Stimulated activated CD8-positive, alpha-beta memory T cell treated with anti-CD3 and anti-CD28 coated beads, Interleukin-15, amount 100 ng/mL, for 24 hours (primary cell): ENCODE data around the gene RFX6.

Source experiments
- DNase-seq: peaks from one replicate; pipeline ENCODE4 v3.0.0-alpha.2; 2020; ENCODE audit warnings: low read depth

Gene RFX6

DNA sequence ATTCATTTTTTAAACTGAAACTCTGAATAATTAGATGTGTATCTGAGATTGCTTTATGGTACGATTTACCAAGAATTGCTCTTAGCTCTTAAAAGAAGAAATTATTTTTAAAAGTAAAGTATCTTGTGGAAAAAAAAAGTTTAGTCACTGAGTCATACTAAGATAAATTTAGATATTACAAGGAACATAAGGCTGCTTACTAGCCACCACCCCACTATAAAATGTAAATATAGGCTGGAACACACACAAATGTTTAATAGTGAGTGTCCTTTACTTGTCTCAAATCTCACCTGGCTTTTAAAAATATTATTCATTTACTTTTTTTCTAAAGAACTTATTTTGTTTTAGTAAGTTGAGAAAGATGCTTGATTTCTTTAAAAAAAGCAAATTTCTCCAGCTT is 17.6 kb downstream of the RFX6 start:
- DNase-seq, result no peak

GRCh38 chr6:116895935-116896334 is 18.9 kb downstream of the RFX6 start:
- no peak for DNase-seq

DNA sequence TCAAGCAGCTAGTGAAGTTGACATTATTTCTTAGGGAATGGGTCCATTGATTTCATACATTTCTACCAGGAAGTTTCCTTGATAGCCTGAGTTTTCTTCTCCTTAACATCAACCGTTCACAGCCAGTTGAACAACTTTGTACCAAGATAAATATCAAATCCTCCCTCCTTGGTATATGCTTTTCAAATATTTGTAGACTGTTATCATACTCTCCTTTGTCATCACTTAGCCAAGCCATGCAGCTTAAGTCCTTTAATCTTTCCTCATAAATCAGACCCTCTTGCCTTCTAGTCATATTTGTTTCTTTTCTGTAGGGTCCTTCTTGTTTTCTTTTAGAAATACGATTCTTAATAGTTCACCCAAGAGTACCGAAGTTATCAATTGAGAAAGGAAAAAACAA is 25.6 kb downstream of the RFX6 start:
- DNase-seq, result no peak

DNA sequence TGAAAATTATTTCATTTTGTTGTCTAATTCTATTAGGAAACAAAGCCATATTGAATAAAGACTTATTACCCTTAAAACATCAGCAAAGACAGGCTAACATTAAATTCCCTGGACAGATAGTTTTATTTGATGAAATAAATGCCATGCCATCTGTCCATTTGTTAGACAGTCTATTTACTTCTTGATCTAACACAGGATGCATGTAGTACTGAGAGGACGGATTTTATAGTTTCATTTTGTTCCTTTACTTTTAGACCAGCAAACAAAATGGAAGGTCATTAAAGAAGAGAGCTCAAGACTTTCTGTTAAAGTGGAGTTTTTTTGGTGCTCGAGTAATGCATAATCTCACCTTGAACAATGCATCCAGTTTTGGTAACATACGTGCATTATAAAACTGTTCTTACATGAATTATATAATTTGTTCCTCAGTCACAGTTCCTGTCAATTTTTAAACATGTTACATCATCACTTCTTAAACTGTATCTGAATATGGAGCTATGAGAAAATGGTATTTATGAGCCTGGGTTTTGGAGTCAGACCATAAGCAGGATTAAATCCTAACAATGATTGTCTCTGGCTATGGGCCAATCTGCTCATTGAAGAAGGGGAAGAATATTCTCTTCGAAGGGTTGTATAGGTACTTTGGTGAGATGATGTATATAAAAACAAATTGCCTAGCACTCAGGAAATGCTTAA is 46.0 kb downstream of the RFX6 start:
- DNase-seq, result no peak

DNA sequence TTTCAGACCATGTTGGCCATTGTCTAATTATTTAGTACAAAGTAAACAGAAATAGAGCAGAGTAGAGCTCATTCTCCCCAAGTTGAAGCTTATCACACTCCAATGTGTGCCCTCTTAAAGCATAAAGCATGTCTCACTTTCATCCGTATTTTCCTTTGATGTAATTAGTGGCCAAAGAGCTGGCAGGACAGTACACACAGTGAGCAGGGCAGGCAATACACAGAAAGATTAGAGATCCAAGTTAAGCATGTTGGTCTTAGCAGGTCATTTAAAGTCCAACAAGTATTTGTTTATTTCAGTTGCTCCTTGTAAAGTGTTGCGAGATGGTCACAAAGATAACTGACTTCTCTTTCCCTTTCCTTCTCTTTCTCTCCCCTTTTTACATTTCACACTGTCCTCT is 47.2 kb downstream of the RFX6 start:
- no peak for DNase-seq

- DNase-seq, result no peak
These were observed 48.2 kb downstream of the RFX6 start for GRCh38 chr6:116925088-116925794.

DNA sequence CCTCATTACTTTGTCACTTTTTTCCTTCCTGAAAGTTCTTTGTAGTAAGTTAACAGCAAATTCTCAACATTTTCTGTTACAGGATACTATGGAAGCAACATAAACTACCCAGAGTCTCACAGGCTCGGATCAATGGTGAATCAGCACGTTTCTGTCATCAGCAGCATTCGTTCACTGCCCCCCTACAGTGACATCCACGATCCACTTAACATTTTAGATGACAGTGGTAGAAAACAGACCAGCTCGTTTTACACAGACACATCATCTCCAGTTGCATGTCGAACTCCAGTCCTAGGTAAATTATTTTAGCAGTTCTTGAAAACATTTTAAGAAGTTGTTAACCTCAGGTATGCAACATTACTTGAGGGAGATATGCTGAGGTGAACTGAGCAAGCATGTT is 51.6 kb downstream of the RFX6 start:
- no peak for DNase-seq

DNA sequence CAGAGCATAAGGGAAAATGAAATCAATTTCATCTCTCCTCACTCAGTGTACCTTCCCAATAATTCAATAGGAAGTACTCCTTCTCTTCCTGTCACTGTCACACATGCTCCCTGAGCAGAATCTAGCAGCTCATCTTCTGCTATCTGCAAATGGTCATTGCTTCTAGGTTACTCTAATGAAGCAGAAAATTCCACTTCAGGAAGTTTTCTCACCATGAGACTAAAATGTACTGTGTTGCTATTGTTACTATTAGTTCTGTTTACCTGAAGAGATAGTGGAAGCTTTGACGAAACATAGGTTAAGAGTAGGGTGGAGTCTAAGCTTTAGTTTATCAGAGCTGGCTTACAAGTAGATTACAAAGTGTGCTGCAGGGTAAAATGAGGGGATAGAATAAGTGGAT is 52.8 kb downstream of the RFX6 start:
- no peak for DNase-seq

- DNase-seq, result no peak
These were observed 54.4 kb downstream of the RFX6 start for GRCh38 chr6:116931456-116931855.

DNA sequence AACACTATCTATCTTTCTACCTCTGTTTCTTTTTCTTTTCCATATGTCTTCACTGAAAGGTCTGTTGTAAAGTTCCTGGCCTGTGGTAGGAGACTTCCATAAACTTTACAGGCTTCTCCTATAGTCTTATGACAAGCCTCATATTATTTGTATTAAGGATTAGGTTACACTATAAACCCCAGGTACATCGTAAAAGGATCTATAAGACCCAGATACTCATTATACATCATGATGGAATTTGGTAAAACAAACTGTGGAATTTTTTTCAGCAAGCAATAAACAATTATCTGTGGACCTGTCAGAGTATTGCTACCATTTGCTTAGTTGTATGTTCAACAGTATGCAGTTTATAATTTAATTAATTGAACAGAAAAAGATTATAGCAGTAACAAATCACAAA is 55.5 kb downstream of the RFX6 start:
- DNase-seq, result no peak

- no peak for DNase-seq
These were observed 56.4 kb downstream of the RFX6 start for GRCh38 chr6:116933485-116933884.

GRCh38 chr6:116938305-116938704 is 61.3 kb downstream of the RFX6 start:
- DNase-seq, result no peak

DNA sequence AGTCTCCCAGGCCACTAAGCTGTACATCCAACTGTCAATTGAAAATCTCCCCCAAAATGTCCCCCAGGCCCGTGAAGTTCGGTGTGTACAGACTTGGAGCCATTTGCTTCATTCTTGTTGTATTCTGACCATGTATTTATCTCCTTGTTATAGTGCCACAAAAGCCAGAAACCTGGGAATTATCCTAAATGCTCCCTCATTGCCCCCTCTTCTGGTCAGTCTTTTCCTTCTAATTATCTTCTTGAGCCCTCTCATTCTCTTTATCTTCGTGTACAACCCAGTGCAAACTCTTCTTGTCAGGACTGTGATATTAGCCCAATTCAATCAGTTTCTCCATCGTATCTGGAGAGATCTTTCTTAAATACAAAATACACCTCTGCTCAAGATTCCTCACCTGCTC is 64.7 kb downstream of the RFX6 start:
- no peak for DNase-seq

DNA sequence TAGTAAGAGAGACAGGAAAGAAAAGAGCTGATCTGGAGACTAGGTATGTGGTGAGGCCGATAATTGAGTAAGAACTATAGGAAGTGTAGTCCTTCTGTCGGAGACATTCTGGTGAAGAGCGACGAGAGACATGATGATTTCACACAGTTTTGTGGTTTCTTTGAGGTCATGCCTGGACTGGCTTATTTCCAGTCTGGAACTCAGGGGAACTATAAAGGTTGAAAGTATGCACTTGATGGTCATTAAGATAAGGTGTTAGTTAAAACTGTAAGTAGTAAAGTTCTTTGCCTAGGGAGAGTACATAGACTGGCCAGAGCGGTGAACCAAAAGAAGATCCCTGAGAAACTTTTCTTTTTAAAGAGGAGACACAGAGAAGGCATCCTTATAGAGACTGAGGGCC is 68.8 kb downstream of the RFX6 start:
- no peak for DNase-seq

- no peak for DNase-seq
These were observed 71.7 kb downstream of the RFX6 start for GRCh38 chr6:116948533-116949304.

DNA sequence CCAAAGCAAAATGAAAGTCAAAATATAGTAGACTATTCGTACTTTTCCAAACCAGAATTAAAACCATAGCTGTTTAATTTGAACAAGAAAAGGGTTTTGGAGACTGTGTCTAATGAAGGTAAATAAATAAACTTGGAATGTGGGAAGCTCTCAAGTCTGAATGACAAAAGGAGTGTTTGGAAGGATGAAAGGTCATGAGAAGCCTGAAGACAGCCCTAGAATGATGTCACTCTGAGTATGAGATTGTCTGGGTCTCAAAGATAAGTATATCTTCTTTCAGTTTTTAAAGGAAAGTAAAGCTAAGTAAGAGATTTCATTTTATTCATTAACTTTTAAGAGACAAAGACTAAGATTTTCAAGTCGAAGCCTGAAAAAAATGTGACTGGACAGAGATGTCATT is 72.9 kb downstream of the RFX6 start:
- DNase-seq, result no peak

- no peak for DNase-seq
These were observed 77.3 kb downstream of the RFX6 start for GRCh38 chr6:116954335-116954734.

DNA sequence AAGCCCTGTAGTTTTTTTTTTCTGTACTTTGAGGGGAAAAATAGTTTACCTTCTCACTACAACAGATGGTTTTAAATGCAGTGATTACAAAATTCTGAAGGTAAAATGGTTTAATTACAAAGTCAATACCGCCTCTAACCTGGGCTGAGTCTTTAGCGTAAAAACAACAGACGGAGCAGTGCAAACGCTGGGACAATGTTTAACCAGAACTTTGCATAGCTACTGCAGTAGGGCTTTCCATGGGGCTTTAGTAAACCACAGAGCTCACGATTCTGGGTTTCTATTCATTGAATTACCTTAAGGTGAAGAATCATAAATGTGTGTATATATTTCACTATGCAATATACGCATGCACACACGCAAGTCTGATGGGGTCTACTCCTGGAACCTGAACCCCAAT is 77.9 kb downstream of the RFX6 start:
- no peak for DNase-seq

GRCh38 chr6:116955773-116956172 is 78.7 kb downstream of the RFX6 start:
- no peak for DNase-seq

DNA sequence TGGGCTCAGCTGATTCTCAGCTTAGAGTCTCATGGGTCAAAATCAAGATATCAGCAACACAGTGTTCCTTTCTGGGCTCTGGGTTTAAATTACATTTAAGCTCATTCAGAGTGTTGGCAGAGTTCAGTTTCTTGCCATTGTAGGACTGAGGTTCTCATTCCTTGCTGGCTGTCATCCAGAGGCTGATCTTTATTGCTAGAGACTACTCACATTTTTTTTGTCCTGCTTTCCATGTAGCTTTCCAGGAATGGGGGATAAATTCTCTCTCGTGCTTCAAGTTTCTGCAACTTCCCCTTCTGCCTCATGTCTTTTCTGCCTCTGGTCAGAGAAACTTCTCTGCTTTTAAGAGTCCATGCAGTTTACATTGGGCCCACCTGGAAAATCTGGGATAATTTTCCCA is 86.9 kb downstream of the RFX6 start:
- DNase-seq, result no peak

GRCh38 chr6:116966675-116967576 is 89.9 kb downstream of the RFX6 start:
- DNase-seq, result no peak

DNA sequence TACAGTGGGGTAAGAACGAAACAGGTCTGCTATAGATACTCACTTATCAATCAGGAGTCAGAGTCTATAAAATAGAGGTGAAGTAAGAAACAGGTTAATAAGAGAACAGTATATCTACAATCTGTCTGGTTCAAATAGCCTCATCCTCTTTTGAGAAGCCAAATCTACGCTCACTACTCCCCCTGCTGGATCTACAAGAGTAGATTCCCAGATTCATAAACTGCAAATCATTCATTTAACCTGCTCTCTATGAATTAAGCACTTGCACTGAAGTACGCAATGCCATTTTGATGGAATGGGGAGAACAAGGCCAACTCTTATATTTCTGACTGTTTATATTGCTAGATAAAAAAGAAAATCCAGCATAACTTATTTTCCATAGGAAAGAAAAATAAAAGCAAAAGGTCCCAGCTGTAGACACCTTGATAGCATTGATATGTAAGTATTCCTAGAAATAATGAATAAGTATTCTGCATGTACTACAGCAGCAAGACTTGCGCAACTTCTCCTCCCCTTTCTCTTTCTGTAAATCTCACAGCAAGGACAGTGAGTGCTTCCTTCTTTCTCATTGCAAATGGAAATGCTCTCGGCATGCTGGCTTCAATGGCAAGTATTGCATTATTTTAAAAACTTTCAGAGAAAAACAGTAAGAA is 92.3 kb downstream of the RFX6 start:
- no peak for DNase-seq
